ENCODE data around the gene THY1.
"Not testable (repeated sequence)": the region's sequence is repeated elsewhere in the genome, so short reads cannot be mapped to it uniquely, and the experiment has no call there.

The THY1 gene

DNA sequence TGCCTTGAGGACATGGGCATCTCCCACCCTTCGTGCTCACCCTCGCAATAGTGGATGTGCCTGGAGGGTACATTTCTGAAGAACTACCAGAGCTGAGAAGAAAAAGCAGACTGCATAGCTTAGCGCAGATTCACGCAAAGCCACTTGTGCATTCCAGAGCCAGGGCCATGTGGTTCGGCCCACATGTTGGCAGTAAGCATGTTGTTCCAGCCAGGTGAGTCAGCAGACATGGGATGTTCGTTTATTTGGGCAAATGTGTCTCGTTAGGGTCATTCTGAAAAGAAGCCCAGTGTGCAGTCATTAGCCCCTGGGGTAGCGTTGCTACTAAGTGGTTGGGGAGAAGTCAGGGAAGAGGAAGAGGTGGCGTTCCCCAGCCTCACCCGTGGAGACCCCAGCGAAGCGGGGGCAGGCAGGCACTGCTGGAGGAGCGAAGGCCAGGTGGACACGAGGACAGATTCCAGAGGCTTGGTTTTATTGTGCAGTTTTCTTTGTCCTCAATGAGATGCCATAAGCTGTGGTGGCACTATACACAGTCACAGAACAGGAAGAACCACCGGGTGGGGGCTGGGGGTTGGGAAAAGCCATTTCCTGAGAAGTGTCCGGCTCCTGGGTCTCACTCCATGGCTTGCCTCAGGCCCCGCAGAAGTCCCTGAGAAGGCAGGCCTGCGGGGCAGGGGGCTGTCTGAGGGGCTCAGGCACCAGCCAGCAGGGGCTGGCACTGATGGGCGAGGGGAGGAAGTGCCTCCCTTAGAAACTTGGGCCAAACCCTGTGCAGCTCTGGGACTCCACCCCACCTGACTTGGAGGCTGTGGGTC, 5.0 kb downstream of the THY1 start:
- no peak for DNase-seq (ENCODE audit: low read depth)

DNA sequence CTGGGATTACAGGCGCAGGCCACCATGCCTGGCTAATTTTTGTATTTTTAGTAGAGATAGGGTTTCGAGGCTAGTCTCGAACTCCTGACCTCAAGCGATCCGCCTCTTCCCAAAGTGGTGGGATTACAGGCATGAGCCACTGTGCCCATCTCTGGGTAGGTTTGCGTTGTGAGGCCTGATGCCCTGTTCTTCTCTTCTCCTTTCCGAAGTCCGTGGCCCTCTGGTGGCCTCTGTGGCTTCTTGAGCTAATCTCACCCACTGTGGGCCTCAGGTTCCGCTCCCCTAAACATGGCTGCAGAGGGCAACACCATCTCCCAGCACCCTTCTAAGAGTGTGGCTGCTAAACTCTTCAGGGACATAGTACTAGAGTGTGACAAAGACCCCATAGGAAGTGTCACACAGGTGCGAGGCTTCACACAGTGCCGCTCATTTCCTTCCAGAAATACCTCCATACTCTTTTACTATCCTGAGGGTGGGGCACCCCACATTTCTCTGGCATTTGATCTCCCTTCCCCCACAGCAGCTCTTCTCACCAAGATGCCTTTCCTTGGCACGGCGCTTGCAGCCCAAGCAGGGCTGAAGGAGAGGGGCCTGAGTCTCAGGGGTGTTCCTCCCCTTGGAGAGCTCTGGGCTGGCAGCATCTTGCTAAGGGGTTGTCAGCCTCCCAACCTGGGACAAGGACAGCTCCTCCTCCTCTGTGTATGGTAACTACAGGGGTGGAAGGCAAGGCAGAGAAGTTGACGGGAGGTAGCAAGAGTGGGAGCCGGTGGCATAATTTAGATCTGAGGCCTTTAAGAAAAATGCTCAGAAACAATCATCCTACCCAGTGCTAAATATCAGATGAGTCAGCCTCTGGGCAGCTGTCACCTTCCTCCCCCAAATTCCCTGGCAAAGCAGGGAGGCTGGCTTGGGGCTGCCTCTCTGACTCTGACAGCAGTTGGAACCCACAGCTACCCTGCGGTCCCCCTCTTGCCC, 6.1 kb downstream of the THY1 start:
- DNase-seq (ENCODE audit: low read depth) = no peak

DNA sequence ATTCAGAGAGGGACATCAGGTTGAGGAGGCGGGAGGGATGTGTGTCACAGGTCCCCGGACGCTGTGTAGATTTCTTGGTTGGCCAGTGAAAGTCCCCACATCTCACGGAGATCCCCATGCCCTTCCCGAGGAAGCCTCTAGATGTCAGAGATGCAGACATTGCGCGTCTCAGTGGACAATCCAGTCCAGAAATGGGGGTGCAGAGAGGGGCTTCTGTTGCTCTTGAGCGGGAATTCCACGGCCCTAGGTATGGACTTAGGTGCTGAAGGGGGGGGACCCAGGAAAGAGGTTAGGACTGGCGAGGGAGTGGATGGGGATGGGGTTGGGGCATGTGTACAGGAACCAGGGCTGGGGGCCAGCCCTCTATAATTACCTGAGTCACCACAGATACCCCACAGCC, 7.0 kb downstream of the THY1 start:
- DNase-seq (ENCODE audit: low read depth) = no peak

DNA sequence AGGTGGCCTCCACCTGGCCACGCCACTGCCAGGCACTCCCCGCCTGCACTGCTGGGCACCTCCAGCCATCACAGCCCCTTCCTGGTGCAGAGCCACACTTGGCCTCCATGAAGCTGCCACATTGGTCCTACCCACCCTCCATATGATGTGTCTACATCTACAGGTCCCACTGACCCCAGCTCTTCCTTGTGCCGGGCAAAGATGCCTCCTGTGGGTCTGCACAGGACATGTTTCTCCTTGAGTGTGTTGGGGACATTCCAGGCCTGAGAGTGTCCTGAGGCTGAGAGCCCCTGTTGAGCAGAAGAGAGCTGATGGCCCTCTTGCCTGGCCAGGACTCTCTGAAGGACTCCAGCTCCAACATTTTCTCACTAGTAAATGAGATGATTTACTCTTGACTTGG, 7.5 kb downstream of the THY1 start:
- no peak for DNase-seq (ENCODE audit: low read depth)

DNA sequence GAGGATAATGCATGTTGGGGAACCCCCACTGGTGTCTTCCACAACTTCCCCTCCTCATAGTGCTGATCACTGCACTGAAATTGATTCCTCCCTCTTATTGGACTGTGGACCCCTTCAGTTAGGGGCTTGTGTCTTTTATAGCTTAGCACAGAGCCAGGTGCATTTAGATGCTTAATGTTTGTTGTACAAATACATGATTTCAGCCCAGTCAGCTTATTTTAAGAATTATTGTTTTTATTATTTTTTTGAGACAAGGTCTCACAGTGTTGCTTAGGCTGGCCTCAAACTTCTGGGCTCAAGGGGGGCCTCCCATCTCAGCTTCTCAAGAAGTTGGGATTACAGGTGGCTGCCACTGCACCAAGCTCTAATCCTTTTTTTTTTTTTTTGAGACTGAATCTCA, 8.2 kb downstream of the THY1 start:
- no peak for DNase-seq (ENCODE audit: low read depth)

DNA sequence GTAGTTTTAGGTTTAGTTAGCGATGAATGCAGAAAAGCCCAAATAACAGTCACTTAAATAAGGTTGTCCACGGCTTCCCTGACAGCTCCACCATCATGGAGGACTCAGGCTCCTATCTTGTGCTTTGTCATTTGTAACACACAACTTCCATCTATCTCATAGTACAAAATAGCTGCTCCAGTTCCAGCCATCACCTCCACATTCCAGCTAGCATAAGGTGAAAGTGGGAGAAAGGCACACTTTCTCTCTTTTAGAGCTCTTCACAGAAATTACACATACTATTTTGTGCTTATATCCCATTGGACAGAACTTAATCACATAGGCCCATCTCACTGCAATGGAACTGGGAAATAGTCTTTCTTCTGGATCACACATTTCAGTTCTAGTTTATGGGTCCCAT, 8.7 kb downstream of the THY1 start:
- no peak for DNase-seq (ENCODE audit: low read depth)

DNA sequence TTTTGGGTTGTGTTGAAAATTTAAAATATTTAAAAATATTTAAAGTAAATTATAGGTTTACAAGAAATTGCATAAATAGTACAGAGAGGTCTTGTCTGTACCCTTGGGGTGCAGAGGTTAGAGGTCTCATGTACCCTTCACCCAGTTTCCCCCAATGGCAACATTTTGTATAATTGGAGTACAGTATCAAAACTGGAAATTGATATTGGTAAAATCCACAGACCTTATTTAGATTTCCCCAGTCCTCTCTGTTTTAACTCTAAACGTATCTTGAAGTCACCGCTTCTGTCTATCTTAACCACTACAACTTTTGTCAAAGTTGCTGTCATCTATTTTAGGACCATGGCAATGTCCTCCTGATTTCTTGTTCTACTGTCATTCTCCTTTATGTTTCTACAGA, 10.9 kb downstream of the THY1 start:
- DNase-seq (ENCODE audit: low read depth) = no peak

DNA sequence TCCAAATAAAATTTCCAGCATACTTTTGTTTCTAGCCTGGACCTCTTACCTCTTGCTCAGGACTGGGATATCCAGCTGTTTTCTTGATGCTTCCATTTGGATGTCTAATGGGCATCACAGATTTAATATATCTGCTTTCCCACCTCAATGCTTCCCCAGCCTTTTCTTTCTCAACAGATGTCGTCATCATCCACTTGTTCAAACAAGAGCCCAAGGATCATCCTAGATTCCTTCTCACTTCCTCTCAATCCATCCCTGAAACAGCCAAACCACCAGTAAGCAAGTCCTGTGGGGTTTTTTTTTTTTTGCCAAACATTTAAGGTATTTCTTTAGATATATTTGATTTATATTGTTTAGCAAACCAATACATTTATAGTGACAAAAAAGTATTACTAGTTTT, 12.5 kb downstream of the THY1 start:
- DNase-seq (ENCODE audit: low read depth) = no peak

DNA sequence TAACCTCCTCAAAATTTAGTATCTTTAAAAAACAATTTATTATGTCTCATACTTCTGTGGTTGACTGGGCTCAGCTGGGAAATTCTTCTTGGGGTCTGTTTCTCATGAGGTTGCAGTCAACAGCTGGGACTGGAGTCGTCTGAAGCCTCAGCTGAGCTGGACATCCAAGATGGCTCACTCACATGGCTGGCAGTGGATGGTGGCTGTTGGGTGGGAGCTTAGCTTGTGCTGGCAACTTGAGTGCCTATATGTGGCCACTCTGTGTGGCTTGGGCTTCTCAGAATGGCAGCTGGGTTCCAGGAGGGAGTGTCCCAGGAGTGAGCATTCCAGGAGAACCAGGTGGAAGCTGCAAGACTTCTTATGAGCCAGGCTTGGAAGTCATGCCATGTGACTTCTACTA, 13.2 kb downstream of the THY1 start:
- DNase-seq (ENCODE audit: low read depth) = no peak

DNA sequence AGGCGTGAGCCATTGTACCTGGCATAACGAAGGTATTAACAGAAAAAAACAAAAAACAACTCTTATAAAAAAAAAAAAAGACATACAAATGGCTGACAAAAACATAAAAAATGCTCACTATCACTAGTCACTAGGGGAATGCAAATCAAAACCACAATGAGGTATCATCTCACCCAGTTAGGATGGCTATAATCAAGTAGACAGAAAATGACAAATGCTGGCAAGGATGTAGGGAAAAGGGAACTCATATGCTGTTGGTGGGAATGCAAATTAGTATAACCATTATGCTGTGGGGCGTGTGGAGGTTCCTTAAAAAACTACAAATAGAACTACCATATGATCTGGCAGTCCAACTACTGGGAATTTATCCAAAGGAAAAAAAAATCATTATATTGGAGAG, 17.0 kb downstream of the THY1 start:
- no peak for DNase-seq (ENCODE audit: low read depth)

DNA sequence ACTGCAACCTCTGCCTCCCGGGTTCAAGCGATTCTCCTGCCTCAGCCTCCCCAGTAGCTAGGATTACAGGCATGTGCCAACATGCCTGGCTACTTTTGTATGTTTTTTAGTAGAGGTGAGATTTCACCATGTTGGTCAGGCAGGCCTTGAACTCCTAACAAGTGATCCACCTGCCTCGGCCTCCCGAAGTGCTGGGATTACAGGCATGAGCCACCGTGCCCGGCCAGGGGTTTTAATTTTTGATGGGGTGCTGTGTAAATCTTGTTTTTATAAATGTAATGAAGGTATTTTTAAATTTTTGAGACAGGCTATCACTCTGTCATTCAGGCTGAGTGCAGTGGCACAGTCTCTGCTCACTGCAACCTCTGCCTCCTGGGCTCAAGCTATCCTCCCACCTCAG, 17.5 kb downstream of the THY1 start:
- not testable (repeated sequence) for DNase-seq (ENCODE audit: low read depth)

DNA sequence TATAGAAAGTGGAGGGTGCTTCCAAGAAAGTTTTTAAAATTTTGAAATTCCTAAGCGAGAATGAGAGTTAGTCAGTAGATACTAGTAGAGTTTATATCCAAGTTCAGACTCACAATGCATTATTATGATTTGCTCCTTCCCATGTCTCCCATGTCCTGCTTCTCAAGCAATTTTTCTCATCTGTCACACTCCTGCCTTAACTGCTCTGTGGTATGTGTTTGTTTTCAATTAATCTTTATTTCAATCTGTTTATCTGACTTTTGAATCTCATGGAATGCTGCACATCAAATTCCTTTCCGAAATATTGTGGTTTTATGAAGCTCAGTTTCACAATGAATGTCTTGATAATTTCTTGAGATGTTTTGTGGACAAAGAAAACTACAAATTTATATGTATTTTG, 18.1 kb downstream of the THY1 start:
- DNase-seq (ENCODE audit: low read depth) = no peak

DNA sequence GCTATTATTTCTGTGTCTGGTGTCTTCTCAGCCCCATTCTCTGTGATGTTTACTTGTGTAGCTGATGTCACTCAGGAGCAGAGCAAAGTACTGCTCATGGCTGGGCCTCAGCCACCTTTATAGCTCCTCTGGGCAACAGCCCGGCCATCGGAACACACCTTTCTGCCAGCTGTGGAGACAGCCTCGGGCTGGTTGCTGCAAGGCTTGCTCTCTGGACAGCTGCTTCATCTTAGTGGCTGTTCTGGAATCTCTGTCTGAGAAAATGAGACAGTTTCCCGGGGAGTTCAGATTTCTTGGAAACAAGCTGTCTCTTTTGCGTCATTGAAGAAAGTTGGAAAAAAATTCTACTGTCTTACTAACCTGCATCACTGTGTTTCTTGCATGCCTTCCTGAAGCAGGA, 20.0 kb downstream of the THY1 start:
- DNase-seq (ENCODE audit: low read depth) = no peak

DNA sequence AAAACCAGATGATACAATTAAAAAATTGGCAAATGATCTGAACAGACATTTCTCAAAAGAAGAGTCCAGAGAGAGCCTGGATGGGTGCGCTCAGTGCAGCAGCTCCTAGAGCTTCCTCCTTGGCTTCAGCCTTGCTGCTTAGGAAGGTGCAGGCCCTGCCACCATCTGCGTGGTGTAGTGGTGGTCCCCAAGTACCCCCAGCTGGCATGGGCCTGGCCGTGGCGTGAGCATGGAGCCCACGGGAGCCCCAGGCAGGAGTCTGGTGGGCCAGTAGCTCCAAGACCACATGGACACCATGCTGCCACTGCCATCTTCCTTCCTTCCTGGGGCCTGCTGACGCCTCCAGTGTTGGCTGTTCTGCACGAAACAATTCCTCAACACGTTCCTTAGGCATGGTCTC, 20.5 kb downstream of the THY1 start:
- DNase-seq (ENCODE audit: low read depth) = no peak

DNA sequence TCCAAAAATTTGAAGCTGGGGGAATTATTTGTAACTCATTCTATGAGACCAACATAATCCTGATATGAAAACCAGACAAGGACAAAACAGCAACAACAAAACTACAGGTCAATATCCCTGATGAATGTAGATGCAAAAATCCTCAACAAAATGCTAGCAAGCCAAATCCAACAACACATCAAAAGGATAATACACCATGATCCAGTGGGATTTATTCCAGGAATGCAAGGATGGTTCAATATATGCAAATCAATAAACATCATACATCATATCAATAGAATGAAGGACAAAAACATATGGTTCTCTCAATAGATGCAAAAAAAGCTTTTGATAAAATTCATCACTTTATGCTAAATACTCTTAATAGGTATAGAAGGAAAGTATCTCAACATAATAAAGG, 22.1 kb downstream of the THY1 start:
- no peak for DNase-seq (ENCODE audit: low read depth)

DNA sequence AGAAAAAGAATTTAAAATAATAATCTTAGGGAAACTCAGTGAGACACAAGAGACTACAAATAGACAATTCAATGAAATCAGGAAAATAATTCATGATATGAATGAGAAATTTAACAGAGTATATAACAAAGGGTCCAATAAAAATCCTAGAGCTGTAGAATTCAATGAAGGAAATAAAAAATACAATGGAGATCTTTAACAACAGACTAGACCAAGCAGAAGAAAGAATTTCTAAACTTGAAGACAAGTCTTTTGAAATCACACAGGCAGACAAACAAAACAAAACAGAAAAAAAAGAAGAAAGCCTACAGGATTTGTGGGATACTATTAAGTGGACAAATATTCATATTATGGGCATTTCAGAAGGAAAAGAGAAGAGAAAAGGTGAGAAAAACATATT, 25.2 kb downstream of the THY1 start:
- no peak for DNase-seq (ENCODE audit: low read depth)

DNA sequence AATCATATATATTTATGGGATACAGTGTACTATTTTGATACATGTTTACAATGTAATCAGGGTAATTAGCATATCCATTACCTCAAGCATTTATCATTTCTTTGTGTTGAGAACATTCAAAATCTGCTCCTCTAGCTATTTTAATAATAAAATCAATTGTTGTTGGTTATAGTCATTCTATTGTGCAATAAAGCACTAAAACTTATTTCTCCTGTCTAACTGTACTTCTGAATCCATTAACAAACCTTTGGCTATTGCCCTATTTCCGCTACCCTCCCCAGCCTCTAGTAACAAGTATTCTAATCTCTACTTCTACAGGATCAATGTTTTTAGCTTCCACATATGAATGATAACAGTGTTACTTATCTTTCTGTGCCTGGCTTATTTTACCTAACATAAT, 26.1 kb downstream of the THY1 start:
- DNase-seq (ENCODE audit: low read depth) = no peak

DNA sequence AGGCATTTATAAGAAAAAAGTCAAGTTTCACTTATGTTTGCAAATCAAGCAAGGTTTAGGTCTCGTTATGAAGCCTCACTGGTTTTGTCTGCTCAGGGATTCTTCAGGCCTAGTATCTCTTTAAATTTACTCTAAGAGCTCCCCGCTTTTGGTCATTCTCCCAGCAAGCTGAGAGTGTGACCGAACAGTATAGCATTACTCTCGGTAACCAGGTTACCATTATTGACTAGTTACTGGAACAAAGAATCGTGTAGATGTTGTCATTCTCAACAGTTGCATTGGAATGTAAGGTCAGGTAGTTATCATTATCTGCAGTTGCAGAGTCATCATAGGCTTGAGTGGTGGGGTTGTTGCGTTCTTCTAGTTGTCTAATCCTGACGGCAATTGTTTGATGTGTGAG, 31.7 kb downstream of the THY1 start:
- DNase-seq (ENCODE audit: low read depth) = no peak

DNA sequence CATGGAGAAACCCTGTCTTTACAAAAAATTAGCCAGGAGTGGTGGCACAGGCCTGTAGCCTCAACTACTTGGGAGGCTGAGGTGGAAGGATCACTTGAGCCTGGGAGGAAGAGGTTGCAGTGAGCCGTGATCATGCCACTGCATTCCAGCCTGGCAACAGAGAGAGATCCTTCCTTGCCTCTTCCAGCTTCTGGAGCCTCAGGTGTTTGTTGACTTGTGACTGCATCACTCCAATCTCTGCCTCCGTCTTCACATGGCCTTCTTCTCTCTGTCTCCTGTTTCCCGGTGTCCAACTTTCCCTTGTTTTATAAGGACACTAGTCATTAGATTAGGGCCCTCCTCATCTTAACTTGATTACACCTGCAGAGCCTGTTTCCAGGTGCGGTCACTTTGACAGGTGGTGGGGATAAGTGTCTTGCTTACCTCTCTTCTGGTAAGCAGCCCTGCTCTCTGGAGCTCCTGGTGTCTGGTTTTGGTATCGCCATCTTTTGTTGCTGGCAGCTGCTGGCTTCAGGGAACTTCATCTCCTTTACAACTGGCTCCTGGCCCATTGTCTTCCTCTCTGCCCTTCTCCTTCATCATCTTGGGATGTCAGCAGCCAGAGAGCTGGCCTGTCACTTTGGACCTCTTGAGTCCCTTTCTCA, 33.2 kb downstream of the THY1 start:
- DNase-seq (ENCODE audit: low read depth) = no peak

DNA sequence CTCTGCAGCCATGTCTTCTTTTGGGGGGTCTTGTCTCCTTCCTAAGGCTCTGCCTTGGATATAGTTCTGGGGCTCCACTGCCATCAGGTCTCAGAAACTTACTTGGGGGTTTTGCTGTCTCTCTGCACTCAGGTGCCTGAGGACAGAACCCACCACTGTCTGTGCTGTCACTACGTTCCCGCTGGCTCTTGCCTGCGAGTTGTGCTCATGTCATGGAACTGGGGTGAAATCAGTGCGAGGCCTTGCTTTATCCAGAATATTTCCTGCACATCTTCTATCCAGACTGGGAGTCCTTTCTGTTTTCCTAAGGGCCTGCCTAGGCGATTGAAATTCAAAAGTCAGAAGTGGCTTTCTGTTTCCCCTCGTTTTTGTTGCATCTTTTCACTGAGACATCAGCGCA, 34.9 kb downstream of the THY1 start:
- no peak for DNase-seq (ENCODE audit: low read depth)

DNA sequence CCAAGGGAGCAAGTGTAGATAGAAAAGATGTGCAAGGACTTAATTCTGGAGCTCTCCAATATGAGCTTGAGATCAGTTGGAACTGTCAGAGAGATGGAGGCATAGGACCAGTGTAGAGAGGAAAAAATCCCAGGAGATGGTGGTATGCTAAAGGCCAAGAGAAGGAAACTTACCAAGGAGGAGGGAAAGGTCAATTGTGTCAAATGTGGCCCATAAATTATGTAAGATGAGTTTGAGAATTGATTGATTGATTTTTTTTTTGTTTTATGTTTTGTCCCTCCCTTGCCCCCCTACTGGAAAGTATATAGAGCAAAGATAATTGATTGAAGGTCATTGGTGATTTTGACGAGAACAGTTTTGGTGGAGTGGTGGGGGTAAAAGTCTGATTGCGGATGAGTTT, 38.6 kb downstream of the THY1 start:
- DNase-seq (ENCODE audit: low read depth) = no peak

DNA sequence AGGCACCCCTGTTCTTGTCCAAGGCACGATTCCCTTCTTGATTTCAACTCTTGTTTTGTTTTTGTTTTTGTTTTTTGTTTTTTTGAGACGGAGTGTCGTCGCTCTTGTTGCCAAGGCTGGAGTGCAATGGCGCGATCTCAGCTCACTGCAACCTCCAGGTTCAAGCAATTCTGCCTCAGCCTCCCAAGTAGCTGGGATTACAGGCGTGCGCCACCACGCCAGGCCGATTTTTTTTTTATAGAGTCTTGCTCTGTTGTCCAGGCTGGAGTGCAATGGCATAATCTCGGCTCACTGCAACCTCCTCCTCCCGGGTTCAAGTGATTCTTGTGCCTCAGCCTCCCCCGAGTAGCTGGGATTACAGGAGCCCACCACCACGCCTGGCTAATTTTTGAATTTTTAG, 40.5 kb downstream of the THY1 start:
- DNase-seq (ENCODE audit: low read depth) = not testable (repeated sequence)

DNA sequence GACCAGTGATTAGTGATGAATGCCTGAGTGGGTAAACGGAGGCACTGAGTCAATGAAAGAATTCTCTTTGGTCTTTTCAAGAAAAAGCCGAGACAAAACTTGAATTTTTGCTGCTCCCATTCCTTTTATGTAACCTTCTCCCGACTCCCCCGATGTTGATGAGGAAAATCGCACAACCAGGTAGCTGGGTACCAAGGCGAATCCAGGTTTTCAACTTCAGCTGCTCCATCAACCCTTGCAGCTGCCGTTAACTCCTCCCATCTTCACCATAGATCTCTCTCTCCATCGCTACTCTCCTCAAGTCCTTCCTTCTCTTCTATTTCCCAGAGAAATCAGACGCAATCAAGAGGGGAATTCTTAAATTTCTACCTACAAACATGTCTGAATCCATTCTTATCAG, 40.9 kb downstream of the THY1 start:
- DNase-seq (ENCODE audit: low read depth) = no peak

Data from stimulated activated CD8-positive, alpha-beta memory T cell treated with anti-CD3 and anti-CD28 coated beads, Interleukin-15, amount 100 ng/mL, for 1 hour (primary cell).